Stimulated activated memory B cell treated with anti-CD40 and anti-IgM and Interleukin-4, amounts not matched to agents 10 μg/mL and 1 μg/mL and 100 μg/mL, for 72 hours (primary cell): ENCODE results near the gene MRPL14.

Experiments
- ATAC-seq: fragments of 150-1000 bp; cut with Tn5 transposase; 2 replicates; pipeline ENCODE4 v1.10.0; 2021
- H3K27ac Mint-ChIP-seq: one replicate; pipeline ENCODE4 v1.8.0; 2022; ENCODE audit warnings: mild to moderate bottlenecking, mixed read lengths
- H3K27me3 Mint-ChIP-seq: one replicate; pipeline ENCODE4 v1.8.0; 2022; ENCODE audit warnings: mixed read lengths
- H3K36me3 Mint-ChIP-seq: one replicate; pipeline ENCODE4 v1.8.0; 2022; ENCODE audit warnings: mixed read lengths
- H3K4me1 Mint-ChIP-seq: one replicate; pipeline ENCODE4 v1.8.0; 2022; ENCODE audit warnings: mixed read lengths
- H3K4me3 Mint-ChIP-seq: one replicate; pipeline ENCODE4 v1.8.0; 2022; ENCODE audit warnings: mild to moderate bottlenecking, moderate library complexity, mixed read lengths
- H3K9me3 Mint-ChIP-seq: one replicate; pipeline ENCODE4 v1.8.0; 2022; ENCODE audit warnings: mixed read lengths

The MRPL14 gene

GRCh38 chr6:44138717-44139350, 11.6 kb upstream of the MRPL14 start:
- H3K9me3 Mint-ChIP-seq, result no peaks in the 10 kb centered on the region
- ATAC-seq, result no peak
- H3K36me3 Mint-ChIP-seq, result peaks cover 68% of the 10 kb centered on the region

GRCh38 chr6:44135875-44136274, 8.6 kb upstream of the MRPL14 start:
- Mint-ChIP-seq H3K27ac (no peak overlapping the region), H3K9me3 (no peaks in the 10 kb centered on the region), H3K36me3 (peaks cover 48% of the 10 kb centered on the region), H3K4me1 (peaks cover 17% of the 10 kb centered on the region), H3K27me3 (no peaks in the 10 kb centered on the region), H3K4me3 (no peak overlapping the region)
- no peak for ATAC-seq

More at GRCh38 chr6:44138717-44139350, 11.6 kb upstream of the MRPL14 start:
- no peaks in the 10 kb centered on the region for H3K27me3 Mint-ChIP-seq
- no peak overlapping the region for H3K4me3 Mint-ChIP-seq
- H3K27ac Mint-ChIP-seq, result no peak overlapping the region
- peaks cover 9% of the 10 kb centered on the region for H3K4me1 Mint-ChIP-seq

GRCh38 chr6:44135173-44135758, 8.0 kb upstream of the MRPL14 start:
- peaks cover 42% of the 10 kb centered on the region for H3K36me3 Mint-ChIP-seq
- peaks cover 17% of the 10 kb centered on the region for H3K4me1 Mint-ChIP-seq
- ATAC-seq, result no peak
- no peak overlapping the region for H3K27ac Mint-ChIP-seq
- no peaks in the 10 kb centered on the region for H3K27me3 Mint-ChIP-seq
- H3K4me3 Mint-ChIP-seq, result no peak overlapping the region
- H3K9me3 Mint-ChIP-seq, result no peaks in the 10 kb centered on the region

- no peak for ATAC-seq
- no peaks in the 10 kb centered on the region for H3K27me3 Mint-ChIP-seq
- H3K4me3 Mint-ChIP-seq, result no peak overlapping the region
- peaks cover 23% of the 10 kb centered on the region for H3K4me1 Mint-ChIP-seq
- peak overlapping the region; percentile 37 for H3K27ac Mint-ChIP-seq
- H3K36me3 Mint-ChIP-seq, result peaks cover 30% of the 10 kb centered on the region
- H3K9me3 Mint-ChIP-seq, result no peaks in the 10 kb centered on the region
These were observed 6.9 kb upstream of the MRPL14 start for GRCh38 chr6:44133981-44134711.

GRCh38 chr6:44133003-44133931, 6.0 kb upstream of the MRPL14 start:
- H3K36me3 Mint-ChIP-seq, result peaks cover 25% of the 10 kb centered on the region
- H3K4me1 Mint-ChIP-seq, result peaks cover 29% of the 10 kb centered on the region
- no peak for ATAC-seq
- H3K27ac Mint-ChIP-seq, result peak overlapping the region; percentile 37
- H3K9me3 Mint-ChIP-seq, result no peaks in the 10 kb centered on the region
- H3K4me3 Mint-ChIP-seq, result no peak overlapping the region
- H3K27me3 Mint-ChIP-seq, result no peaks in the 10 kb centered on the region

GRCh38 chr6:44132476-44132875, 5.2 kb upstream of the MRPL14 start:
- Mint-ChIP-seq H3K27me3 (no peaks in the 10 kb centered on the region), H3K27ac (no peak overlapping the region), H3K9me3 (no peaks in the 10 kb centered on the region), H3K4me1 (peaks cover 33% of the 10 kb centered on the region), H3K36me3 (peaks cover 25% of the 10 kb centered on the region), H3K4me3 (no peak overlapping the region)
- no peak for ATAC-seq

- no peak overlapping the region for H3K4me3 Mint-ChIP-seq
- H3K27ac Mint-ChIP-seq, result no peak overlapping the region
- no peak for ATAC-seq
- H3K4me1 Mint-ChIP-seq, result peaks cover 33% of the 10 kb centered on the region
- H3K36me3 Mint-ChIP-seq, result peaks cover 20% of the 10 kb centered on the region
- no peaks in the 10 kb centered on the region for H3K27me3 Mint-ChIP-seq
- no peaks in the 10 kb centered on the region for H3K9me3 Mint-ChIP-seq
These were observed 4.6 kb upstream of the MRPL14 start for GRCh38 chr6:44131892-44132291.

GRCh38 chr6:44129841-44130322, 2.6 kb upstream of the MRPL14 start:
- peaks cover 10% of the 10 kb centered on the region for H3K36me3 Mint-ChIP-seq
- no peaks in the 10 kb centered on the region for H3K27me3 Mint-ChIP-seq
- H3K27ac Mint-ChIP-seq, result no peak overlapping the region
- peaks cover 45% of the 10 kb centered on the region for H3K4me1 Mint-ChIP-seq
- no peak for ATAC-seq
- H3K9me3 Mint-ChIP-seq, result no peaks in the 10 kb centered on the region
- H3K4me3 Mint-ChIP-seq, result no peak overlapping the region

GRCh38 chr6:44128020-44128917, 1.0 kb upstream of the MRPL14 start:
- Mint-ChIP-seq H3K4me3 (peak overlapping the region; percentile 91), H3K27me3 (no peaks in the 10 kb centered on the region), H3K27ac (peak overlapping the region; percentile 90), H3K4me1 (peaks cover 52% of the 10 kb centered on the region), H3K9me3 (no peaks in the 10 kb centered on the region), H3K36me3 (peaks cover 7% of the 10 kb centered on the region)
- ATAC-seq, result peak; percentile 32

- Mint-ChIP-seq H3K27ac (peak overlapping the region; percentile 90), H3K27me3 (no peaks in the 10 kb centered on the region), H3K4me3 (peak overlapping the region; percentile 90), H3K9me3 (no peaks in the 10 kb centered on the region), H3K4me1 (peaks cover 63% of the 10 kb centered on the region), H3K36me3 (peaks cover 7% of the 10 kb centered on the region)
- ATAC-seq, result peak; percentile 65
These were observed 717 bp downstream of the MRPL14 start for GRCh38 chr6:44126320-44127149.

- ATAC-seq, result no peak
- no peak overlapping the region for H3K4me3 Mint-ChIP-seq
These were observed 3.7 kb downstream of the MRPL14 start for GRCh38 chr6:44123544-44123943.

GRCh38 chr6:44122801-44123200, 4.5 kb downstream of the MRPL14 start:
- ATAC-seq, result no peak
- no peaks in the 10 kb centered on the region for H3K27me3 Mint-ChIP-seq
- H3K4me1 Mint-ChIP-seq, result peaks cover 71% of the 10 kb centered on the region
- H3K4me3 Mint-ChIP-seq, result no peak overlapping the region
- H3K27ac Mint-ChIP-seq, result peak overlapping the region; percentile 7
- H3K36me3 Mint-ChIP-seq, result peaks cover 7% of the 10 kb centered on the region
- H3K9me3 Mint-ChIP-seq, result no peaks in the 10 kb centered on the region

More at GRCh38 chr6:44123544-44123943, 3.7 kb downstream of the MRPL14 start:
- H3K27ac Mint-ChIP-seq, result peak overlapping the region; percentile 7
- peaks cover 75% of the 10 kb centered on the region for H3K4me1 Mint-ChIP-seq
- H3K36me3 Mint-ChIP-seq, result peaks cover 7% of the 10 kb centered on the region
- H3K27me3 Mint-ChIP-seq, result no peaks in the 10 kb centered on the region
- no peaks in the 10 kb centered on the region for H3K9me3 Mint-ChIP-seq

- peaks cover 11% of the 10 kb centered on the region for H3K36me3 Mint-ChIP-seq
- ATAC-seq, result no peak
- H3K27me3 Mint-ChIP-seq, result no peaks in the 10 kb centered on the region
- H3K27ac Mint-ChIP-seq, result no peak overlapping the region
- H3K9me3 Mint-ChIP-seq, result no peaks in the 10 kb centered on the region
- H3K4me3 Mint-ChIP-seq, result no peak overlapping the region
- peaks cover 71% of the 10 kb centered on the region for H3K4me1 Mint-ChIP-seq
These were observed 6.4 kb downstream of the MRPL14 start for GRCh38 chr6:44120692-44121443.
